ENCODE results near the gene ADPRS.

Gene ADPRS

DNA sequence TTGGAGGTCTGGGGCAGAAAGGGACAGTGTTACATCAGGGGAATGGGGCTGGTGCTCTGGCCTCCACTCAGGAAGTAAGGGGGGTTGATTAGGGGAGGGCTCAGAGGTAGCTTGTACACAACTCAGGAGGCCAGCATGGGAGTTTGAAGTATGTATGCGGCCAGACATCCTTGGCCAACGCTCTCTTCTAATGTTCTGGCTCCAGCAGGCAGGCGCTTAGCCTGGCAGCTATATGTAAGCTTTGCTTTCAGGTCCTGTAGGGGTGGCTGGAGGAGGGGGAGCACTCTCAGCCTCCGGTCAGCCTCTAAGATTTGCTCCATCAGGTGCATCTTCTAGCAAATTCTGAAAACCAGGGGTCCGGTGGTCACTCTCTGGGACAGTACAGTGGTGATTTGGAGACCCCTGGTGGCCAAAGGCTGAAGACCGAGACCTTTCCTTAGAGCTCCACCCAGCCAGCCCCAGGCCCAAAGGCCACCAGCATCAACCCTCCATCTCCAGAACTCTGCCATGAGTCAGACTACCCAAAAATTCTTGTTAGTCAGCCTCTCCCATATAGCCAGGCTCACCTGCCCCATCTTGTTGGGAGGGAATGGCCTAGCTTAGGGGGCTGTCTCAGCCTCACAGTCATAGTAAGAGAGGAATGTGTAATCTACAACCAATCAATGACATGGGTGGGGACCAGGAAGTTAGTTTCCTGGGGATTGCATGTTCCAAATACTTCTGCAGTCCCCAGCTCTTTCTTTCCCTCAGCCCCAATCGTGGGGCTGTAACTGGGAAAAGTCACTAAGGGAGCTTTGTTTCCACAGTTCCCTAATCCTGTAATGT lies 46.0 kb downstream of the ADPRS start:
- TF ChIP-seq FOXP2 (optimal IDR thresholded peaks at IDR 0.05; ENCODE audit: borderline replicate concordance, extremely low read depth, extremely low read length, insufficient read depth) (no peak), TAF1 (IDR thresholded peaks at IDR 0.05; ENCODE audit: borderline replicate concordance, insufficient read depth, low read length) (no peak), REST (IDR thresholded peaks at IDR 0.05; ENCODE audit: insufficient read depth in 1 of 2, low read depth in 2 of 2, low read length in 2 of 2) (no peak), SIN3A (IDR thresholded peaks at IDR 0.05; ENCODE audit: borderline replicate concordance, insufficient read depth, low read length) (no peak), POLR2AphosphoS5 (IDR thresholded peaks at IDR 0.05; ENCODE audit: low read depth, low read length) (no peak)

DNA sequence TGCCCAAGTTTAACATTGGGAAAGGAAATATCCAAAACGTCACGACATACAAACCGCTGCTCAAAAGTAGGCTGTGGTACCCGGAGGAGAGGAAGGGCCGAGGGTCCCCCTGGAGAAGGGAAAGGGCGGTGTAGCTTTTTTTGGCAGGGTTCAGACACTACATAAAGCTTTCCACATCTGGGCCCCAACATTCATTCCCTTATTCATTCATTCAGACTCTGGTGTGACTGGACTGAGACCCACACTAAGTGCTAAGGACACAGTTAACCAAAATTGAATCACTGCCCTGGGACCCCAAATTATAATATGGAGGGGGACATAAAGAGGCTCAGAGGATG lies 46.6 kb downstream of the ADPRS start:
- TF ChIP-seq SIN3A (IDR thresholded peaks at IDR 0.05; ENCODE audit: borderline replicate concordance, insufficient read depth, low read length) (no peak), POLR2AphosphoS5 (IDR thresholded peaks at IDR 0.05; ENCODE audit: low read depth, low read length) (no peak), TAF1 (IDR thresholded peaks at IDR 0.05; ENCODE audit: borderline replicate concordance, insufficient read depth, low read length) (no peak), FOXP2 (optimal IDR thresholded peaks at IDR 0.05; ENCODE audit: borderline replicate concordance, extremely low read depth, extremely low read length, insufficient read depth) (no peak), REST (IDR thresholded peaks at IDR 0.05; ENCODE audit: insufficient read depth in 1 of 2, low read depth in 2 of 2, low read length in 2 of 2) (no peak)

GRCh38 chr1:36135796-36136195 lies 47.1 kb downstream of the ADPRS start:
- TF ChIP-seq REST (IDR thresholded peaks at IDR 0.05; ENCODE audit: insufficient read depth in 1 of 2, low read depth in 2 of 2, low read length in 2 of 2): no peak
- no peak for TF ChIP-seq FOXP2 (optimal IDR thresholded peaks at IDR 0.05; ENCODE audit: borderline replicate concordance, extremely low read depth, extremely low read length, insufficient read depth)
- TF ChIP-seq TAF1 (IDR thresholded peaks at IDR 0.05; ENCODE audit: borderline replicate concordance, insufficient read depth, low read length): no peak
- no peak for TF ChIP-seq POLR2AphosphoS5 (IDR thresholded peaks at IDR 0.05; ENCODE audit: low read depth, low read length)
- TF ChIP-seq SIN3A (IDR thresholded peaks at IDR 0.05; ENCODE audit: borderline replicate concordance, insufficient read depth, low read length): no peak

GRCh38 chr1:36136535-36136934 lies 47.8 kb downstream of the ADPRS start:
- TF ChIP-seq REST (IDR thresholded peaks at IDR 0.05; ENCODE audit: insufficient read depth in 1 of 2, low read depth in 2 of 2, low read length in 2 of 2): no peak
- TF ChIP-seq POLR2AphosphoS5 (IDR thresholded peaks at IDR 0.05; ENCODE audit: low read depth, low read length): no peak
- TF ChIP-seq SIN3A (IDR thresholded peaks at IDR 0.05; ENCODE audit: borderline replicate concordance, insufficient read depth, low read length): no peak
- no peak for TF ChIP-seq FOXP2 (optimal IDR thresholded peaks at IDR 0.05; ENCODE audit: borderline replicate concordance, extremely low read depth, extremely low read length, insufficient read depth)
- TF ChIP-seq TAF1 (IDR thresholded peaks at IDR 0.05; ENCODE audit: borderline replicate concordance, insufficient read depth, low read length): no peak
